H9 (cell line): ENCODE results near the gene NECTIN1. TPM values are rescaled to one million over a fixed set of nuclear protein-coding genes. Genes with fewer than 3 reads are reported as not detected.
A peak's percentile ranks its signal among the peaks of the same experiment; 100 is the strongest.

Source experiments
- DNase-seq: peaks from one replicate; pipeline ENCODE4 v3.0.0-alpha.2; 2017
- H2AFZ ChIP-seq: one replicate; pipeline ENCODE4 v1.6.1; 2013; ENCODE audit warnings: mild to moderate bottlenecking, low read length, control low read depth, moderate library complexity
- H2AK5ac ChIP-seq: 2 replicates; pipeline ENCODE4 v1.6.1; 2013; ENCODE audit warnings: low read length, control low read depth, mixed read lengths; ENCODE audit not compliant: insufficient read length
- H2BK120ac ChIP-seq: one replicate; pipeline ENCODE4 v1.6.1; 2013; ENCODE audit warnings: low read depth, mild to moderate bottlenecking, low read length, control low read depth, inconsistent platforms; ENCODE audit not compliant: poor library complexity, severe bottlenecking
- H2BK12ac ChIP-seq: 2 replicates; pipeline ENCODE4 v1.6.1; 2013; ENCODE audit warnings: low read length, control low read depth, mixed read lengths, low read depth; ENCODE audit not compliant: insufficient read length
- H2BK15ac ChIP-seq: 2 replicates; pipeline ENCODE4 v1.6.1; 2013; ENCODE audit warnings: low read depth, low read length, control low read depth
- H2BK20ac ChIP-seq: one replicate; pipeline ENCODE4 v1.6.1; 2013; ENCODE audit warnings: low read depth, mild to moderate bottlenecking, low read length, control low read depth, inconsistent platforms; ENCODE audit not compliant: poor library complexity, severe bottlenecking
- H2BK5ac ChIP-seq: 2 replicates; pipeline ENCODE4 v1.6.1; 2013; ENCODE audit warnings: low read length, control low read depth, mixed read lengths; ENCODE audit not compliant: insufficient read length
- H3K14ac ChIP-seq: 2 replicates; pipeline ENCODE4 v1.6.1; 2013; ENCODE audit warnings: low read length, control low read depth; ENCODE audit not compliant: insufficient read depth
- H3K18ac ChIP-seq: 2 replicates; pipeline ENCODE4 v1.6.1; 2013; ENCODE audit warnings: low read depth, mild to moderate bottlenecking, mixed read lengths, low read length, control low read depth; ENCODE audit not compliant: insufficient read length
- H3K23ac ChIP-seq: 2 replicates; pipeline ENCODE4 v1.6.1; 2013; ENCODE audit warnings: low read length, control low read depth, mixed read lengths, low read depth; ENCODE audit not compliant: insufficient read length
- H3K23me2 ChIP-seq: 2 replicates; pipeline ENCODE4 v1.6.1; 2013; ENCODE audit warnings: low read depth, mild to moderate bottlenecking, mixed read lengths, low read length, control low read depth; ENCODE audit not compliant: insufficient read length, poor library complexity, severe bottlenecking
- H3K27ac ChIP-seq: 2 replicates; pipeline ENCODE4 v1.5.1; 2013; ENCODE audit warnings: low read length, control low read depth, mixed read lengths, low read depth; ENCODE audit not compliant: insufficient read length
- H3K27me3 ChIP-seq: 2 replicates; pipeline ENCODE4 v1.6.1; 2013; ENCODE audit warnings: low read length, control low read depth, inconsistent platforms; ENCODE audit not compliant: insufficient read depth
- H3K4ac ChIP-seq: 2 replicates; pipeline ENCODE4 v1.6.1; 2013; ENCODE audit warnings: low read depth, mild to moderate bottlenecking, control low read depth, inconsistent platforms, low read length, moderate library complexity
- H3K4me1 ChIP-seq: 2 replicates; pipeline ENCODE4 v1.6.1; 2013; ENCODE audit warnings: low read length, control low read depth, inconsistent platforms; ENCODE audit not compliant: insufficient read depth
- H3K4me2 ChIP-seq: 2 replicates; pipeline ENCODE4 v1.6.1; 2013; ENCODE audit warnings: low read length, control low read depth, mixed read lengths; ENCODE audit not compliant: insufficient read length, insufficient read depth
- H3K56ac ChIP-seq: 2 replicates; pipeline ENCODE4 v1.6.1; 2013; ENCODE audit warnings: low read depth, mild to moderate bottlenecking, mixed read lengths, low read length, control low read depth; ENCODE audit not compliant: insufficient read length
- H3K79me1 ChIP-seq: 2 replicates; pipeline ENCODE4 v1.6.1; 2013; ENCODE audit warnings: low read depth, mild to moderate bottlenecking, moderate library complexity, low read length, control low read depth, inconsistent platforms; ENCODE audit not compliant: insufficient read depth, poor library complexity, severe bottlenecking
- H3K79me2 ChIP-seq: 2 replicates; pipeline ENCODE4 v1.6.1; 2013; ENCODE audit warnings: low read length, control low read depth, inconsistent platforms; ENCODE audit not compliant: insufficient read depth
- H3K9ac ChIP-seq: 2 replicates; pipeline ENCODE4 v1.6.1; 2013; ENCODE audit warnings: low read length, control low read depth, mixed read lengths; ENCODE audit not compliant: insufficient read length; ENCODE audit errors: extremely low read depth
- H3K9me3 ChIP-seq: one replicate; pipeline ENCODE4 v1.6.1; 2013; ENCODE audit warnings: low read depth, low read length, inconsistent platforms; ENCODE audit not compliant: control insufficient read depth
- H3T11ph ChIP-seq: one replicate; pipeline ENCODE4 v1.6.1; 2013; ENCODE audit warnings: mild to moderate bottlenecking, low read length, control low read depth, inconsistent platforms
- H4K20me1 ChIP-seq: one replicate; pipeline ENCODE4 v1.6.1; 2013; ENCODE audit not compliant: control insufficient read depth, insufficient read length, insufficient read depth
- H4K5ac ChIP-seq: 2 replicates; pipeline ENCODE4 v1.6.1; 2013; ENCODE audit warnings: low read depth, mild to moderate bottlenecking, mixed read lengths, low read length, control low read depth; ENCODE audit not compliant: insufficient read length
- H4K8ac ChIP-seq: replicated peaks from 2 replicates; pipeline ENCODE4 v1.6.1; 2013; ENCODE audit warnings: low read length, control low read depth, mixed read lengths, low read depth; ENCODE audit not compliant: insufficient read length
- H4K91ac ChIP-seq: 2 replicates; pipeline ENCODE4 v1.6.1; 2013; ENCODE audit warnings: low read depth, mild to moderate bottlenecking, moderate library complexity, mixed read lengths, low read length, control low read depth; ENCODE audit not compliant: insufficient read length
- H3K27ac Mint-ChIP-seq, 3 experiments: 2 replicates in 2 of 3; 3 replicates in 1 of 3; pipeline ENCODE4 v1.8.0; 2020 to 2021; ENCODE audit warnings: mixed read lengths in 3 of 3, mild to moderate bottlenecking in 1 of 3, moderate library complexity in 1 of 3
- H3K27me3 Mint-ChIP-seq: 2 replicates; pipeline ENCODE4 v1.8.0; 2021; ENCODE audit warnings: low read depth, mild to moderate bottlenecking, moderate library complexity, mixed read lengths
- H3K36me3 Mint-ChIP-seq, 3 experiments: 2 replicates in 2 of 3; 3 replicates in 1 of 3; pipeline ENCODE4 v1.8.0; 2020 to 2021; ENCODE audit warnings: low read depth in 3 of 3, mixed read lengths in 3 of 3; ENCODE audit not compliant: insufficient read depth in 1 of 3
- H3K4me1 Mint-ChIP-seq, 2 experiments: 2 replicates each; pipeline ENCODE4 v1.8.0; 2020; ENCODE audit warnings: mixed read lengths in 2 of 2
- H3K4me3 Mint-ChIP-seq, 2 experiments: 2 replicates in 1 of 2; 3 replicates in 1 of 2; pipeline ENCODE4 v1.8.0; 2020 to 2021; ENCODE audit warnings: mild to moderate bottlenecking in 2 of 2, mixed read lengths in 2 of 2, moderate library complexity in 1 of 2
- H3K9me3 Mint-ChIP-seq, 2 experiments: 2 replicates in 1 of 2; 3 replicates in 1 of 2; pipeline ENCODE4 v1.8.0; 2020; ENCODE audit warnings: mild to moderate bottlenecking in 2 of 2, mixed read lengths in 2 of 2, moderate library complexity in 1 of 2
- CTCF ChIP-seq: fragments of 200-600 bp; sonication (generic); conservative IDR thresholded peaks from 3 replicates; pipeline ENCODE4 v1.8.0; 2021; ENCODE audit warnings: antibody characterized with exemption, mild to moderate bottlenecking
- WGBS: extraction: QIAGEN DNeasy Blood & Tissue Kit; methylation state at CpG from one replicate; pipeline ENCODE4 v1.1.7; 2013; ENCODE audit warnings: missing lambda C conversion rate, low lambda C conversion rate, mixed read lengths; ENCODE audit not compliant: insufficient read length; ENCODE audit errors: extremely low coverage; 5-methylcytosine and 5-hydroxymethylcytosine counted together
- total RNA-seq: library from RNA; stranded (reverse); gene quantifications from 2 replicates; pipeline ENCODE4 v1.2.1, GENCODE V29; 2021

The NECTIN1 gene
- total RNA-seq, 1 experiment from 2014 or later, result 113 TPM

- Mint-ChIP-seq H3K4me1 (peaks cover 42 to 67% of the 10 kb centered on the region in 2 experiments), H3K27ac (no peak overlapping the region), H3K27me3 (peaks cover 20% of the 10 kb centered on the region)
Observed at GRCh38 chr11:119626197-119626841, 102.7 kb downstream of the NECTIN1 start.

More at GRCh38 chr11:119626197-119626841, 102.7 kb downstream of the NECTIN1 start:
- WGBS, result no CpG with 5 or more reads among the region's 7 CpGs
- Histone ChIP-seq H4K8ac (no peak overlapping the region), H3K27me3 (no peaks in the 10 kb centered on the region), H3K23me2 (no peaks in the 10 kb centered on the region), H3K79me1 (no peaks in the 10 kb centered on the region), H2AFZ (no peak overlapping the region), H3K4me1 (no peaks in the 10 kb centered on the region; the same call in 1 of the 2 replicates), H3K9ac (no peak overlapping the region), H3K56ac (no peak overlapping the region), H2BK120ac (no peak overlapping the region), H3K27ac (no peak overlapping the region), H3K9me3 (no peaks in the 10 kb centered on the region), H2BK15ac (no peak overlapping the region), H3T11ph (no peak overlapping the region), H3K23ac (no peak overlapping the region), H3K18ac (no peak overlapping the region), H2BK5ac (no peak overlapping the region), H4K5ac (no peak overlapping the region), H3K4ac (no peak overlapping the region), H2BK20ac (no peak overlapping the region), H4K91ac (no peak overlapping the region), H4K20me1 (no peaks in the 10 kb centered on the region), H2AK5ac (no peak overlapping the region), H2BK12ac (no peak overlapping the region), H3K14ac (no peak overlapping the region), H3K79me2 (no peaks in the 10 kb centered on the region), H3K4me2 (no peak overlapping the region)
- H3K9me3 Mint-ChIP-seq, result no peaks in the 10 kb centered on the region
- H3K4me3 Mint-ChIP-seq, result no peak overlapping the region
- DNase-seq, result peak; percentile 32
- no peak for TF ChIP-seq CTCF
- no peaks in the 10 kb centered on the region; a peak in 1 of 7 replicates for H3K36me3 Mint-ChIP-seq
